ENCODE data around the gene PLCL1. TPM values are rescaled to one million over a fixed set of nuclear protein-coding genes. Genes with fewer than 3 reads are reported as not detected.

PLCL1 gene
- total RNA-seq, 1 donor from 2014 or later, result 4.4 TPM

DNA sequence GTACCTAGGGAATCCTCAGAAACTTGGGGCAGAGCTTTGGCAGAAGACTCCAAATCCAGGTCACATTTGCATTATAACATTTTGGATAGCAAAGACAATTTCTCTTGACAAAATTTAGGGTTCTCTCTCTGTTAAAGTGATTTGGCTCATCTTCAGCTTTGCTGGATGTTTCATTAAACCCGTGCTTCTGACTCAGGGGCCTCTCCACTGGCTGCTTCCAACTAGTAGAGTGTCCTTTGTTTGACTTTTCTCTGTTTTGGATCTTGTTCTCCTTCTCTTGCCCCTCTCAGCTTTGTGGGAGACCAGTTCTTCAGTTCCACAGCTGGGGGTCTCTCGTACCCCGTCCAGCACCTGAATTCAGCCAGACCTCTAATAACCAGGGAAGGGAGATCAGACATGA lies 145.6 kb downstream of the PLCL1 start:
- DNase-seq (ENCODE audit: low read depth, low spot score), result no peak

GRCh38 chr2:197950724-197951123 lies 146.3 kb downstream of the PLCL1 start:
- DNase-seq (ENCODE audit: low read depth, low spot score), result no peak

GRCh38 chr2:197952540-197953202 lies 148.3 kb downstream of the PLCL1 start:
- DNase-seq (ENCODE audit: low read depth, low spot score), result no peak

GRCh38 chr2:197954328-197954727 lies 149.9 kb downstream of the PLCL1 start:
- DNase-seq (ENCODE audit: low read depth, low spot score), result no peak

GRCh38 chr2:197958592-197959150 lies 154.3 kb downstream of the PLCL1 start:
- no peak for DNase-seq (ENCODE audit: low read depth, low spot score)

- no peak for DNase-seq (ENCODE audit: low read depth, low spot score)
Measured at GRCh38 chr2:197959383-197959782, 155.0 kb downstream of the PLCL1 start.

DNA sequence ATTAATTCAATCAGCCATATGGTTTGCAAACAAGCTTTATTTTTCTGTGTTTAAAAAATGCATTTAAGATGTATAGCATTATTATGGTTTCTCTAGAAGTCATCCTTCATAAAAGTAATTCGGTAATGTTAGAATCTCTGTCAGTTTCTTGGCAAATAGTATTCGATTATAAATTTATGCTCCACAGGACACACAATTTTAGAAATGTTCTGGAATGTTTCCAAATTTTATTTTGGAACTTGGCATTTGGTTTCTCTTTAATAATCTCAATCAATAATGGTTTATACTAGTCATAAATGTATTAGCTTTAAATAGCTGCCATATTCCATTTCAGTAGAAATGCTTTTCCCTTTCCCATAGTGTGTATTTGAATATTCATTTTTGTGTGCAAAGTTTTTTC lies 156.4 kb downstream of the PLCL1 start:
- no peak for DNase-seq (ENCODE audit: low read depth, low spot score)

GRCh38 chr2:197964720-197965119 lies 160.3 kb downstream of the PLCL1 start:
- DNase-seq (ENCODE audit: low read depth, low spot score), result no peak

DNA sequence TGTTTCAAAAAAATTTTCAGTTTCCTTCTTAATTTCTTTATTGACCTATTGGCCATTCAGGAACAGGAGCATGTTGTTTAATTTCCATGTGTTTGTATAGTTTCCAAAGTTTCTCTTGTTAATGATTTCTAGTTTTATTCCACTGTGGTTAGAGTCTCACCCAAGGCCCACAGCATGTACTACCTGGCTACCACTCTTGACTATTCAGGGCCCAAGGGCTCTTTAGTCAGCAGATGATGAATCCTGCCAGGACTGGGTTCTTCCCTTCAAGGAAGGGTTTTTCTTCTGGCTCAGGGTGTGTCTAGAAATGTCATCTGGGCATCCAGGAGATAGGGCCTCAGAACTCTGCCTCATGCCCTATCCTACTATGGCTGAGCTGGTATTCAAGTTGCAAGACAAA lies 161.4 kb downstream of the PLCL1 start:
- no peak for DNase-seq (ENCODE audit: low read depth, low spot score)

- no peak for DNase-seq (ENCODE audit: low read depth, low spot score)
Measured at GRCh38 chr2:197969391-197969893, 165.0 kb downstream of the PLCL1 start.

GRCh38 chr2:197972061-197972460 lies 167.7 kb downstream of the PLCL1 start:
- DNase-seq (ENCODE audit: low read depth, low spot score), result peak; percentile 39

DNA sequence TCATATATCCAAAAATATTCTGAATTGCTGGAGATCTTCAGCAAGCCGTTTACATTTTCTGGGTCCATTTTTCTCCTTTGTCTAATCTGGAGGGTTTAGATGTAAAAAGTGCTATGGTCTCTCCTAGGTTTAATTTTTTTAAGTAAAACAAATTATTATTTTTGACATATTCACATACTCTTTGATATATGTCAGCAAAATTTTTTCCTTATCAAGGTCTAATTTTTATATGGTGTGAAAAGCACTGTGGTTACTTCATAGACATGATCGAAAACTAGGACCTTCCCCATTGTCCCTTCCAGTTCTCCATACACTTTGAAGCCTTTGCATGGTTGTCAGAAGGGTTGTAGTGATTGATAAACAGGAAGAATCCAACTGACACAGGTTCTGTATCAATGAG lies 168.2 kb downstream of the PLCL1 start:
- DNase-seq (ENCODE audit: low read depth, low spot score), result no peak

DNA sequence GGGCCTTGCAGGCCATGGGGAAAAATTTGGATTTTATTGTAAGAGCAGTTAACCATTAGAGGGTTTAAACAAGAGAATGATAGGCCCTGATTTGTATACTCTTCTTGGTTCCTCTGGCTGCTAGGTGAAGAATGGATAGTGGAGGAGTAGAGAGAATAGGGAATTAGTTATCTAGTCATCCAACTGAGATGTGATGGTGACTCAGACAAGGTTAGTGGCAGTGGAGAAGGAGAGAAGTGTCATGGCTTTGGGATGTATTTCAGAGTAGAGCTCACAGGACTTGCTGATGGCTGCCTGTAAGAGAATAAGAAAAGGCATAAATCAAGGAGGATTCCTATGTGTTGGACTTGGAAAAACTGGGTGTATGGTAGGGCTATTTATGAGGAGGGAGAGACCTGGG lies 169.4 kb downstream of the PLCL1 start:
- no peak for DNase-seq (ENCODE audit: low read depth, low spot score)

- no peak for DNase-seq (ENCODE audit: low read depth, low spot score)
Measured at GRCh38 chr2:197975931-197976519, 171.6 kb downstream of the PLCL1 start.

DNA sequence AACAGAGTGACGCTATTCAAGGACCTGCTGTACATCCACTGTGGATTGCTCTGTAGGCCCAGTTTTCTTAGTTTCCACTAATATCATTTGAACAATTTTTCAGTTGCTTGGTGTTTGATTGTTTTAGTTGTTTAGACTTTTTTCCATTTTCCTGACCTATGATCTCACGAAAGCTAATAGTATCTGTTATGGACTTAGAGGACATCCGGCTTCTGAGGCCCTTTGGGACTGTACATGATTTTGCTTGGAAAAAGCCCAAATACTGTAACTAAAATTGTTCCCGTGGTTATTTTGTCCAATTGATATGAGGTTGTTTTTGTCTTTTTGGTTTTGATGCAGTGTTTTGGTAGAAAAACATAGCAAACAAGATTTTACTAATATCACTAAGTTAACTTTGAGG lies 174.6 kb downstream of the PLCL1 start:
- no peak for DNase-seq (ENCODE audit: low read depth, low spot score)

- DNase-seq (ENCODE audit: low read depth, low spot score), result no peak
Measured at GRCh38 chr2:197982565-197982964, 178.2 kb downstream of the PLCL1 start.

DNA sequence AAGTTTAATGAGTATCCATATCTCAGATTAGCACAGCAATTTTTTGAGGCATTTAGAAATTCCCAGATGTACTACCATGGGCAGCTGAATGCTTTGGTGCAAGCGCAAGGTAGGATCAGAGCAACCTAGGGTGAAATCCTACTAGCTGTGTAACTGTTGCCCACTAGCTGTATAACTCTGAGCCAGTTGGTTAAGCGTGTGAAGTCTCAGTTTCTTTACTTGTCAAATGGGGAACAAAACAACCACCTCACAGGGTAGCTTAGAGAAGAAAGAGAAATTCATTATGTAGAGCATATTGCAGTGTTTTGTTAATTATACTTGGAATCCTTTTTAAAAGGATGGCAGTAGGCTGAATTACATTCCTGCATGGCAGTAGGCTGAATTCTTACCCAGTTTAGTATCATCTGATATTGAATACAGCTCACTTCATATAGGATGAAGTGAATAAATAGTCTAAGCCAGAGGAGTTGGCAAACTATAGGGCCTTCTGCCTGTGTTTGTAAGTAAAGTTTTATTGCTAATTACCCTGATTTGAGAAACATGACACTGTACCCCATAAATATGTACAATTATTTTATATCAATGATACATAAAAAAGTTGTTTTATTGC lies 180.7 kb downstream of the PLCL1 start:
- no peak for DNase-seq (ENCODE audit: low read depth, low spot score)

GRCh38 chr2:197986977-197987376 lies 182.6 kb downstream of the PLCL1 start:
- no peak for DNase-seq (ENCODE audit: low read depth, low spot score)

DNA sequence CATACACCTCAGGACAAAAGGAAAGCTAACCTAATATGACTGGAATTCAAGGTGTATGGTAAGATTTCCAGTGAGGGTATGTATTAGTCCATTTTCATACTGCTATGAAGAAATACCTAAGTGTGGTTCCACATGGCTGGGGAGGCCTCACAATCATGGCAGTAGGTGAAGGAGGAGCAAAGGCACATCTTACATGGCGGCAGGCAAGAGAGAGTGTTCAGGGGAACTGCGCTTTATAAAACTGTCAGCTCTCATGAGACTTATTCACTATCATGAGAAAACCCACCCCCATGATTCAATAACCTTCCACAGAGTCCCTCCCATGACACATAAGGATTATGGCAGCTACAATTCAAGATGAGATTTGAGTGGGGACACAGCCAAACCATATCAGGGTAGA lies 186.0 kb downstream of the PLCL1 start:
- DNase-seq (ENCODE audit: low read depth, low spot score), result no peak

- no peak for DNase-seq (ENCODE audit: low read depth, low spot score)
Measured at GRCh38 chr2:197992482-197993133, 188.2 kb downstream of the PLCL1 start.

DNA sequence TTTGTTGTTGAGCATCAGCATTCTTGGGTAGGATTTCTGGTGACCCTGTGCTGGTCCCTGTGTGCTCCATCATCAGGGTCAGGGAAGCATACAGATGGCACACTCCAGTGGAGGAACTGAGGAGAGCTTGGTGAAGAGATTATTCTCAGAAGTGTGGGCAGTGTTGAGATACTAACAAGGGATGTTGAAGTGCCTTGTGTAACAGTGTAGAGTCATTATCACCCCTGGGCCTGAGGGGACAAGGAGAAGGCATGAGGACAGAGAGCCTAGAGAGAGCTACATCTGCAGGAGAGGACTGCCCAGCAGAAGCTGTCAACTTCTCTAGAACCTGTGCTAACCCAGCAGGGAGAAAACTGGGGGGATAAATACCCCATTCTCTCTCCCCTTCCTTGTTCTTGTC lies 189.0 kb downstream of the PLCL1 start:
- no peak for DNase-seq (ENCODE audit: low read depth, low spot score)

DNA sequence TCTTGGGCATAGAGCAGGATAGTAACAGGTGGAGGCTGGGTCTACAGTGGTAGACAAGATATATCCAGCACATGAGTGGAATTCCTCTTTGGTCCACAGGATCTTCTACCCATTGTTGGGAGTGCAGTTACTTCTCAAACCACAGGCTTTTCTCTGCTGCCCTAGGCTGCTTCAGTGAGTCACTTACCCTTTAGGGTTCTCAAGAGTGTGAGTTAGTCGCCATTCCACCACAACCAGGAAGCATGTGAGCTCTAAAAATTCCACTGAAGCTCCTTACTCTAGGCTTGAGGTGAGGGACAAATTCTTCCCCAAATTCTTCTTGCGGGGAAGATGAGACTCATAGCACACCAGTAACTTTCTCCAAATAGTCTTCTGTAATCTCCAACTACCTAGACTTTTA lies 189.4 kb downstream of the PLCL1 start:
- DNase-seq (ENCODE audit: low read depth, low spot score), result no peak
